DLD1 (cell line): ENCODE data around the gene SPRR5.

Experiments used
- in situ Hi-C: cut with HindIII; loops from 2 replicates; pipeline ENCODE4 v1.10.0; 2017; ENCODE audit warnings: low sequenced_read_pairs

Gene SPRR5

DNA sequence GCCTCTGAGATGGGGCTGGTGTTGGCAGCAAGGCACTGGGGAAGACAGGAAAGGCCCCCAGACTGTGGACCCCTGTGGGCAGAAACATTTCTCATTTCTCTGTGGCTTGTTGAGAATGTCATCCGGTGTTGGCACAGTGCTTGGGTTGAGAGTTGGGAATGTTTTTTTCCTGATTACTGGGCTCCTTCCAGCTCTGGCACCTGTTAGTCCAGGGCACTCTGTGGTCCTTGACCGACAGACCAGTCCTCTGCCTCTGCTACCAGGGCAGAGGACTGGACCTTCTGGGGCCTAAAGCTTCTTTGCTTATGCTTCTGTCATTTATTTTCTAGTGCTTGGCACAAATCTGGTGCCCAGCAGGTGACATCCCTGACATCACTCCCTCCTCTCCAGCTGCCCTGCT lies 4.8 kb upstream of the SPRR5 start:
- in situ Hi-C loops: no loop called here

DNA sequence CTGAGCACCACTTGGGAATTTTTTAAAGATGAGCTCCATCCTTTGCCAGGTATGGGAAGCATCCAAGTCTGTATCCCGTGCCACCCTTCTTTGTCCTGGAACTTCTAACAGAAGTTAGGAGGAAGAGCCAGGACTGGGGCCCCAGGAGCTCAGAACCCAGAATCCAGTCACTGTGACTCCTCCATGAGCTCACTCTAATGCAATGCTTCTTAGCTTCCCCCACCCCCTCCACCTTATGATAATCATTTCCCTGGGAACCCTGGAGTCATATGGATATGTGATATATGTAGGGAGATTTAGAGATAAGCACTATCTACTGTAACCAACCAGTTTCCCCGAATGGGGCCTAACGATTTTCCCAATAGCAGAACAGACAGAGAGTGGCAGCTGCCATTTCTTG lies 758 bp upstream of the SPRR5 start:
- in situ Hi-C loops: no loop called here

DNA sequence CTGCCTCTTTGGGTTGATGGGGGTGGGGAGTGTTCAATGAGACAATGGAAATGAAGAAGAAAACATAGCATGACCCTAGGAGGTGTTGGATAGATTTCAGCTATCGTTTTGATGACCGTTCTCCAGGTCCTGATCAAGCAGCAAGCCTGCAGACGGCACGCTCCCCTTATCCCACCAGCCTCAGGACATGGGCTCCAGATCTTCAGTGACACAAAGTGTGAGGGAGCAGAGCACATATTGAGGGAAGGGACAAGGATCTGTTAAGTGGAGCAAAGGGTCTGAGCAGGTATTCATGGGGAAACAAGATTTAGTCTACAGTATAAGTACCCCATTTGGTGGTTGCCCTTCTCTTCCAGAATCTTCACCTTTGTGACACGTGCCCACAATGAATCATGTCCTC lies 4.7 kb downstream of the SPRR5 start:
- in situ Hi-C loops: no loop called here

DNA sequence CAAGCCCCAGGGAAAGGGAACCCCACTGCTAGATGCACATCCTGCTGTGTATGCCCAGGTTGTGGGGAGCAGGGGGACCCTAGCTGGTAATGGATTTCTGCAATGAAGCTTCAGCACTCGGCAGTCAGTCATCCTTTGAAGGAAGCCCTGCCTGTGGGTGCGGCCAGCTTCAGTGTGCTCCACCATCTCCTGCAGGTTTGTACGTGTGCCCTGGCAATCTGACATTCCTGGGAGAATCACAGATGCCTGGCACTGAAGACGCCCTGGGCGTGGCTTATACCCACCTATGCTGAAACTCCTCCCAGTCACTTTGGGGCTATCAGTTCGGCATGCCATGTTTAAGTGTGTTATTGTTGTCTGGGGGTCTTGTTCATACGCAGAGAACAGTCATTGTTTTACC lies 6.8 kb downstream of the SPRR5 start:
- in situ Hi-C loops: no loop called here

DNA sequence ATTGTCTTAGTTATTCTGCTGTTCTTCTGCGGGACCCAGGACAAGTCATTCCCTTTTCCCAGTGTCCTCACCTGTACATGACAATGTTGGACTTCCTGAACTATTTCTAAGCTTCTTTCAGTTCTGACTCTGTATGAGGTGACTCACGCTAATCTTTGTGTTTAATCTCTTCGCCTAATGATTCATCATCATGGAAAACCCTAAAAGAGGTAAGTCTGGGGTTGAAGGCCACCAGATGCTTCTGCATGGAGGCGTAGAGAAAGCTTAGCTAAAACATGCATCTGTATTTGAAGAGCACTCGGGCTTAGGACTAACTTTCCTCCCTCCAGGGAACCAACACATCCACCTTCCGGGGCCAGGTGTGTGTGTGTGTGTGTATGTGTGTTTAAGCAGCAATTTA lies 7.4 kb downstream of the SPRR5 start:
- in situ Hi-C loops: no loop called here

DNA sequence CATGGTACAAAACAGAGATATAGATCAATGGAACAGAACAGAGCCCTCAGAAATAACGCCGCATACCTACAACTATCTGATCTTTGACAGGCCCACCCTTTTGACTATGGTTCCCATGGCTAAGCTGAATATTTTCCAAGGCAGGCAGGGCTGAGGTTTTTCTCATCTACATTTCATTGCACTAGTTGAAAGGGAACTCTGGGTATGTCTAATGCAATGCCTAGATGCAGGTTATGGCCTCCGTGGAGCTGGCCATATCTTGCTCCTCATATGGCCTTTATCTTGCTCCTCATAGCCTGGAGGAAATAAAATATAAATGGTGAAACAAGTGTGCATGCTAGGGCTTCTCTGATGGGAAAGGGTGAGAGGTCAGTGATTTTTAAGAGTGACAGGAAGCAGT lies 10.6 kb downstream of the SPRR5 start:
- in situ Hi-C loops: no loop called here

DNA sequence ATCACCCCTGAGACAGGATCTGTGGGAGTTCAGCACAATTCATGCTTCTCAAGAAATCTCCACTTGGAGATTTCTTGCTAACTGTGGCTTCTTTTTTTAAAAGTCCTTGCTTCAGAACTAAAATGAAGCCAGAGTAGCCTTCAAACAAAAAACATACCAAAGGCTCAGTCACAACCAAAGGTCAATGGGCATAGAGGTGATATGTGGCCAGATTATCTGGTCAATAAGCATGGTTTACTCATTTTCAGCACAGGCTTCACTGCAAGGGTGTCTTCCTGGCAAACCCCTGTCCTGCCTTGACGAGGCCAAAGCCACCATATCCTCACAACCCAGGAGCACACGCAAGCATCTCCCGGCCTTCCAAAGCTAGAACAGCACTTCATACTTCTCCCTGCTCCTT lies 12.3 kb downstream of the SPRR5 start:
- in situ Hi-C loops: no loop called here

DNA sequence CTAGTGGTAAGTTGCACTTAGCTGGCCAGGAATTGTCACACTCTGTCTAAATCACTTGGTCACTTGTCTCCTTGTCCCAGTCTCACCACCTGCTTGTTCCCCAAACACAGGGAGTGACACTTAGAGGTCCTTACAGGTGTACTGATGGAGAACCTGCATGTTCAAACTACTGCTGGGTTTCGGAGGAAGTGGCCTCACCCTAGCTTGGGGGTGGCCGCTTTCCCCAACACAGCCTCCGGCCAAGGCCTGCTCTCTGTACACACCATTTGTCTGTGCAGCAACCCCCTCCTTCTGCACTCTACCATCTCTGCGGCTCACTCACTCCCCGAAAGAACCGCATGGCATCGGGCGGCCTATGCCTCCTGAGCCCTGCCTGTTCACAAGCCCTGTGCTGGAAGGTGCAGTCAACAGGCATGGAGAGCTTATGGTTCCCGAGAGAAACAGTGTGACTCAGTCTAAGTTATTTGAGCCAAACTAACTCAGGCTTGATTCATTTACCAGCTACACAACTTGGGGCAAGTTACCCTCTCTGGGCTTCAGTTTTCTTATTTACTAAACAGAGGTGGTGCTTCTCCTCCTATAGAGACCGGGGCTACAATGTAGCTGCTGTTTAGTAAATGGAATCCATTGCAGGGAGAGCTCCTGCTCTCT lies 12.9 kb downstream of the SPRR5 start:
- in situ Hi-C loops: no loop called here

DNA sequence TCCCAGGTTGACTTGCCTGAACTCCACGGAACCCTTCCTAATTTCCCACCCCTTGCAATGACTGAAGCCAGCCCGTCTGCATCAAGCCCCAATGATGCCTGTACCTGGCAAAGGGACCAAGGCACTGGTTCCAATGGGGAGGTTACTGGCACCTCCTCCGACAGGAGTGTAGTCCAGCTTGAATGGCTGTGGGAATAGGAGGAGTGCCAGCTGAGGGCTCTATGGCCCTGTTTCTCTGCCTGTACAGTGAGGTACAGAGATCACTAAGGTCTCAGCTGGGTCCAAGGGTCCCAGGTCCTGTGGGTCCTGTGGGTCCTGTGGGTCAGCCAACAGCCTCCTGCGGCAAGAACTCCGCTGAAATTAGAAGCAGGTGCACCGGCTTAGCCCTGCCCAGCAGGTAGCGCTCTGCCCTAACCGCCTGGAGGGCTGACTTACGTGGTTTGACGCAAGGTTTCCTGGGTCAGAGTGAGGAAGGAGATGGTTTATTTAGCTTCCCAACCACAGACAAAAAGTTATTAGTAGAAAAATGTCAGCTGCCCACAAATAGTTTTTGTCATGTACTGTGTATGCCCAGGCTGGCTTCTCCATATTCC lies 13.5 kb downstream of the SPRR5 start:
- in situ Hi-C loops: no loop called here

DNA sequence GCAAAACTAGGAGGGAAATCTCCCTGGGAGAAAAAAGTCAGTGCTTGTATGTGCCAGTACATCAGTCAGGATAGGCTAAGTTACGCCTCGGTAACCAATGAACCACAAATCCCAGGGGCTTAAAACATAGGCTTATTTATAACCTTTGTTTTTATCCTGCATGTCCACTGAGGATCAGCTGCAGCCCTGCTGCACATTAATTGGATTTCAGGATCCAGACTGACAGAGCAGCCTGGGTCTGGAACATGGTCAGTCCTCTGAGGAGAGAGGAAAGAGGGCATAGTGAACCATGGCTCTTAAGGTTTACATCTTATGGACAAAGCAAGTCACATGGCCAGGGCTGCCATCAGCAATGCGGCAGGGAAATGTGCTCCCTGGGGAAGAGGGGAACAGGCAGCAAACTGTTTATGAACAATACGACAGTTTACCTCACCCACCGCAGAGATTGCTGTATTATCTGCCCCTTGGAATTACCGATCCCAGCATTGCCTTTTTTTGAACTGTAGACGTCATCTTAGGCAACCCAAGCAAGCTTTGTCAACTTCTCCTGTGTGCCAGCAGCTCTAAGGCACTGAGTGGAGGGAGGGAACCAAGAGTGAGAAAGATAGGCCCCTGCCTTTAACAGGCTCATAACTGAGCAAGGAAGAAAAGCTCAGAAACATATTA lies 14.4 kb downstream of the SPRR5 start:
- in situ Hi-C loops: no loop called here

DNA sequence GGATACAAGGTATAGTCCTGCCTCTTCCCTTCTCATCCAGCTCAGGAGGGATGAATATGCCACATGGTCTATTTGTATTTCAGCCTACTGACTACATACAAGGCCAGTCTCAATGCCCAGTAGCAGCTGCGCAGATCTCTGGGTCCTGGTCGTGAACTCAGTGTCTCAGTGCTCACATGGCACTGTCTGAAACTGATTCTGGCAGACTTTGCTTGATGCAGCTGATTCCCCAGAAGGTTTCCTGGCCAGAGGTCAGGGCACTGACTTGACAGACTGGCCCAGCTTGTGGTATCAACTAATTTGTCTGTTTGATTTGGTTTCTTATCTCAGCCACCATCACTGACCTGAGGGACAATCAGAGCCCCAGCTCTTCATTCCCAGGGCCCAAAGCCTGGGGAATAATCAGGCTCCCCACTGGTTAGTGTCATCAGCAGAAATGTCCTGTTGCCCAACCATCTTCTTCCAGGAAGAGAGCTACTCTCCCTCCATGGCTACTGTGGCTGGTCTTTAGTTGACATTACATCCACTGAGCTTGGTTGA lies 15.9 kb downstream of the SPRR5 start:
- in situ Hi-C loops: no loop called here

DNA sequence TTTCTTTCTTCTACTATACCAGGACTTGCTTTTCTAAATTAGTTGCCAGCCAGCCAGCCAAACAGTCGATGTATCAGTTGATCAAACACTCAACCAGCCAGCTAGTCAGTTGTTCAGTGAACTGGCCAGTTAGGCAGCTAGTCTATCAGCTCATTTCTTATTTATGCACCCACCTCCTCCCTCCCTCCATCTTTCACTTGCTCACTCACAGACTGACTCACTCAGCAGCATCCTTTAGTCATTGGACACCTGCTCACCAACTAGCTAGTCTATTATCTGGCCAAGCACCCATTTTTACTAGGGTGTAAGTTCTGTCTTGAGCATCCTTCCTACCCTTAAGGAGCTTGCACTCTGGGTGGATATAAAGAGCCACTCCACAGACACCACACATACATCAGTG lies 17.5 kb downstream of the SPRR5 start:
- in situ Hi-C loops: no loop called here

DNA sequence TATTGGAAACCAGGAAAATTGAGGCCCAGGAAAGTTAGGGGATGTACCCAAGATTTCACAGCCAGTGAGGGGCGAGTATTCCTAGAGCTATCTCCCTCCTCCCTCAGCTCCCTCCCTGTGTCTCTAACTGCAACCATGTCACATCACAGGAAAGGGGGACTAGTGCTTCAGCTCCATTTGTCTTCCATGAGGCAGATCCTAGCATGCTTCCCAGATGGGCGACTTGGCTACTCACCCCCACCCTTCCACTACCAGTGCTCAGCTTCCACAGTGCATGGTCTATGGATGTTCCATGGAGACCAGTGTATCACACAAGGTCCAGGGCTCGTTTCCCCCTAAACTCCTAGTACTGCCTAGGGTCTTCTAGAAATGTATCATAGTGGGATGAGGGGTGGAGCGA lies 18.8 kb downstream of the SPRR5 start:
- in situ Hi-C loops: no loop called here

DNA sequence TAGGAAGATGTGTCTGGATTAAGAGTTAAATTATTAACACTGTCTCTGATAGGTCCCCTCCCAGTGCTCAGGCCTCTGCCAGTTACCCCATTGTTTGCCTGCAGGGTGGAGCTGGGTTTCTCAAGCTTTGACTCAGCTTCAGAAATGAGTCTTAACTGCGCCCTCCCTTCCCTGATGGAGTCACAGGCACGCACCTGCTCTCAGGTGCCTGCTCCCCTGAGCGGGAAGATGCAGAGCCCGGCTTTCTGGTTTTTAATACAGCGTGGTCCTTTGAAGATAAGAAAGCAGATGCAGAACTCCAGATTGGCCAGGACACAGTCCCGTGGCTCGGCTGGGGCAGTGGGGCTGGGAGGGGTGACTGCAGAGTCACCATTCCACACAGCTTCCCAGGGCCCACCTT lies 20.2 kb downstream of the SPRR5 start:
- in situ Hi-C loops: no loop called here

DNA sequence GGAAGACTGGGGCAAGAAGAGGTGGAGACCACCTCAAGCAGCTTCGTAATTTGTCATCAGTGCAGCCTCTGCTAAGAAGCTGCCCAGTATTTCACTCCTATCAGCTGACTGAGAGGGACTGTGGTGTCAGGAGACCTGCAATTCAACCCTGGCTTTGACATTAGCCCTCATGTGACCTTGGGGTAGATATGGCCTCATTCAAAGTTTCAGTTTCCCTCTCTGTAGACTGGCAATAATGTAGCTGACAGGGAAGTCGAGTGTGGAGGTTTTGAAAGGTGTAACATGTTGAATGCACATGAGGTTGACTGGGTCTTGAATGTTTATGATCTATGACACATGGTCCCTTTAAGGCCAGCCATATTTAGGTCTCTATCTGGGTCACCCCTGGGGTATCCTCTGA lies 21.2 kb downstream of the SPRR5 start:
- in situ Hi-C loops: no loop called here

DNA sequence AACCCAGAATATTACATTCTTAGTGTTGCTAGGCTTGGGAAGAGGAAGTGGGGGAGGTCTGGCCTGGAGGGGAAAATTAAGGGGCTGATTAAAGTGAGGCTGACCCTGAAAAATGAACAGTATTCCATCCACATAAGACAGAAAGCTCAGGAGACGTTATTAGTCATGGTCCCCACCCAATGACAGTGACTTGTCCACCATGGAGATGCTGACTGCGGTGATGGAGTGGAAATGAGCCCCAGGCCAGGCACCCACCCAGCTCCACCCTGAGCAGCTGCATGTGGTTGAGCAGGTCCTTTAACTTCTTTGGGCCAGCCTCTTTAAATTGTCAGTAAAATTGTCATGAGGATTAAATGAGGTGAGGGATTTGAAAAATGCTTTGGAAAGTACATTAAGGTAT lies 22.0 kb downstream of the SPRR5 start:
- in situ Hi-C loops: no loop called here

DNA sequence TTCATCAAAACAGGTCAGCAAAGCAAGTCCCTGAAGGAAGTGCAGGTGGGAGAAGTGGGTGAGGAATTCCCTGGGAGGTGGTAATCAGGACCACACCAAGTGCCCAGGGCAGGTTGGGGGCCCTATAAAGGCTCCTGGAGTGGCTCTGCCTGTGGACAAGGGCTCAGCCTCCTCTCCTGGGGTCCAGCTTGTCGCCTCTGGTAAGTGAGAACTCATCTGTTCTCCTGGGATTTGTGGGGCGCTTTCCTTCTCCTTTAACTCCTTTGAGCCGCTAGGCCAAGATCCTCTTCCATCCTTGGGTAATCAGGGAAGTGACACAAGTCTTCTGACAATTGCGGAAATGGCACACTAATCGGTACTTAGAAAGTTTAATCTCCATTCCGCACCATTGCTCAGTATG lies 23.5 kb downstream of the SPRR5 start, which contains the start of gene SPRR4:
Gene SPRR4 (plus strand): TSS at position 154 of the 400 bp plus-strand sequence. CDS start 1,243 bp downstream, outside the sequence.
- in situ Hi-C loops: no loop called here

DNA sequence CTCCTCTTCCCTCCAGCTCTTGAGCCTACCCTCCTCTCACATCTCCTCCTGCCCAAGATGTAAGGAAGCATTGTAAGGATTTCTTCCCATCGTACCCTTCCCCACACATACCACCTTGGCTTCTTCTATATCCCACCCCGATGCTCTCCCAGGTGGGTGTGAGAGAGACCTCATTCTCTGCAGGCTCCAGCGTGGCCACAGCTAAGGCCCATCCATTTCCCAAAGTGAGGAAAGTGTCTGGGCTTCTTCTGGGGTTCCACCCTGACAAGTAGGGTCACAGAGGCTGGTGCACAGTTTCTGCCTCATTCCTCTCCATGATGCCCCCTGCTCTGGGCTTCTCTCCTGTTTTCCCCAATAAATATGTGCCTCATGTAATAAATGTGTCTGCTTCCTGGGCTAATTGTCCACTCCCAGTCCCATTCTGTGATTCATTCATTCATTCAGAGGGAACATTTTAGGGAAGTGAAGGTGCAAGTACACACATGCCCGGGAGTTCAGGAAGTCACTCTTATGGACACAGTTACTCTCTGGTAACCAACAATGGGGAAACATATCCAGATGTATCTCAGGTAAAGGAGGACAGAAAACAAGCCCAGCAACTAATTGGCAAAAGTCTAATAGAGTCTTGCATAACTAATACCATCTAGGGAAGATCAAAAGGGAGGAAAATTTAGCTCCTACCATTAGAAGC lies 25.3 kb downstream of the SPRR5 start:
- in situ Hi-C loops: no loop called here

DNA sequence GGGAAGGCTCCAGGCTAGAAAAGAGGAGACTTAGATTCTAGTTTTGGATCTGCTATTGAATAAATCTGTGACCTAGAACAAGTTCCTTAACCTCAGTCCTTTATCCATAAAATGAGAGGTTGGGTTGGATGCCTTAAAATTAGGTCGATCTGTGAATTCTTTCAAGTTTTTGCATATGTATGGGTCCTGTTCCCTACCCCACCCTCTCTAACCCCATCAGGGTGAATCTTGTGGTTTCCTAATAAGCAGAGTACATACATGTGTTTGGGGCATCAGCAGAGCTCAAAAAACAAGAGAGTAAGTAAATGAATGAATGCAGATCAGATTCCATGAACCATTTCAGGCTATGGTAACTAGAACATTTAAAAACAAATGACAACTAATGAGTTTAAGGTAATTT lies 29.7 kb downstream of the SPRR5 start:
- in situ Hi-C loops: no loop called here

DNA sequence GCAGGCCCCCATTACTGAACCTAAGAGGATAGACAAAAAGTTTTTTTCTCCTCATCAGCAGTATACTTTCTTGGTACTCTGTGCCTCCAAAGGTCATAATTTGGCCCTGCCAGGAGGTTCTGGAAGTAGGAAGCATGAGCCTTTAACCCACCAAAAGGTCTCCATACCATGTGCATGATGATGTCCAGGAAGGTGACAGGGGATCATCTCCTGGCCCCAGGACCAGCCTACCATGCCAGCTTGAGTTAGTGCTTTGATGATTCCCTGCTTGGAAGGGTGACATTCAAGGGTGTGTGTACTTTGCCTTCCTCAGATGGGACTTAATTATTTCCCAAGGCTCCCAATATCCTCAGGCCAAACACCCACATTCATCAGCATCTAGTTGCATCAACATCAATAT lies 30.6 kb downstream of the SPRR5 start:
- in situ Hi-C loops: no loop called here

DNA sequence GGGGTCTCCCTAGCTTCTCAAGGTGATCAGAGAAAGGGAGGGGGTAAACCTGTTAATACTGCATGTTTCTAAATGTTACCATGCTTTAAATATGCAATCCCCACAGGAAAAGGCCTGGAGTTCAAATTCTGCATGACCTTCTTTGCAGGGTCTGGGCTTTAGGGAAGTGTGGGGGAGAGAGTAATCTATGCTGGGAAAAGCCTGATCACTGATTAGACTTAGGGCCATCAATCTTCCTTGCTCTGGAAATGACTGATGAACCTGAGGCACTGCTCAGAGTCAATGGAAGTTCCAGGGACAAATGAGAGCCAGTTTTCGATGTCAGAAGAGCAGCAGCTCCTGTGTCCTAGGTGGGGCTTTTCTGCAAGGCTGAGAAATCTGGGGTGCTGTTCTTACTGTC lies 33.7 kb downstream of the SPRR5 start:
- in situ Hi-C loops: no loop called here
